Activated CD4-positive, alpha-beta T cell treated with anti-CD3 and anti-CD28 coated beads for 4 hours (primary cell): ENCODE results near the gene RPL18.

Experiments used
- DNase-seq, 2 donors: peaks; one replicate each; pipeline ENCODE4 v3.0.0-alpha.2; 2020

The RPL18 gene

GRCh38 chr19:48629297-48629598, 10.3 kb upstream of the RPL18 start:
- no peak for DNase-seq

GRCh38 chr19:48628486-48629296, 9.7 kb upstream of the RPL18 start:
- no peak for DNase-seq

DNA sequence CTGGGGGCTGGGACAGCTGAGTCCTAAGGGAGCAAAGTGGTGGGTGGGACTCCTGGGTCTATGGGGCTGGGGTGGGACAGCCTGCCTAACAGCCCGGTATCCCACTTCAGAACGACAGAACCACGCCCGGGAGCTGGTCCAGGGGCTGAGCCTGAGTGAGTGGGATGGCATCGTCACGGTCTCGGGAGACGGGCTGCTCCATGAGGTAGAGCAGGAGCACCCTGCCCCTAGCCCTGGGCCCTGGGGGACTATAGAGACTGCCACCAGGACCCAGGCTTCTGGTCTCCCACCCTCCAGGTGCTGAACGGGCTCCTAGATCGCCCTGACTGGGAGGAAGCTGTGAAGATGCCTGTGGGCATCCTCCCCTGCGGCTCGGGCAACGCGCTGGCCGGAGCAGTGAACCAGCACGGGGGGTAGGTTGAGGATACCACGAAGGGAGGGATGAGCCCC, 8.9 kb upstream of the RPL18 start:
- DNase-seq, result no peak

- no peak for DNase-seq
These were observed 8.4 kb upstream of the RPL18 start for GRCh38 chr19:48627201-48627864.

GRCh38 chr19:48625891-48626327, 6.9 kb upstream of the RPL18 start:
- DNase-seq, result no peak

DNA sequence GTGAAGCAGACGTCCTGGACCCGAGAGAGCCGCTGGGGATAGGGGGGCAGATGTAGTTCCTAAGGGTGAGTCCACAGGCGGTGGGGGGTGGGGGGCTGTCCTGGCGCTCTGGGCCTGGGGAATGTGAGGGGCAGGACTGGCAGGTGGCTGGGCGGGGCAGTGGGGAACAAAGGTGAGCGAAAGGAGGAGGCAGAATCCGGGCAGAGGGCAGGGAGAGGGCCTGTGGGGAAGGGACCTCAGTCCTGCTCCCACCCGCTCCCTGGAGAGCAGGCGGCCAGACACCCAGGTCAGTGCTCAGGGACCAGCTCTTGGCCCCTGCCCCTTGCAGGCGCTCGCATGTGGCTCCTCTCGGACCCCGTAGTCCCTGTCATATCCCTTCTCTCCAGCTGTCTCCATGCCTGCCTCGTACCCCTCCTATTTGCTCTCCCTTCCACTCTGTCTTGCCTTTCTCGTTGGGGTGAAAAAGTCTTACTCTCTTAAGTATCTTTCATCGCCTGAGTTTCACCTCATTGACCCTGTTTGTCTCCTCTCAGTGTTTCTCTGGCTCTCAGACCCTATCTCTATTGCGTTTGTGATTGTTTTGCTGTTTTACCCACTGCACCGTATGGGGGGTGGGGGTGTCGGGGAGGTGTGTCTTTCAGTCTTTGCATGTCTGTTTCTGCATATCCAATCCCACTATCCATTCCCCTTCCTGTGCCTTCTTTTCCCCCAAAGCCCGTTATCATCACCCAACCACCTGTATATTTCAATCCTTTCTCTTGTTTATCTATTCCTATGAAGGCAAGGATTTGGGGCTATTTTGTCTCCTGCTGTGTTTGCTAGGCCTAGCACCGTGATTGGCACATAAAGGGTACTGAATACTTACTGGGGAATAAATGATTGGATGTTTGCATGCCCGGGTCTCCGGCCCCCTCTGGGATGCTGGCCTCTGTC, 6.1 kb upstream of the RPL18 start:
- no peak for DNase-seq

DNA sequence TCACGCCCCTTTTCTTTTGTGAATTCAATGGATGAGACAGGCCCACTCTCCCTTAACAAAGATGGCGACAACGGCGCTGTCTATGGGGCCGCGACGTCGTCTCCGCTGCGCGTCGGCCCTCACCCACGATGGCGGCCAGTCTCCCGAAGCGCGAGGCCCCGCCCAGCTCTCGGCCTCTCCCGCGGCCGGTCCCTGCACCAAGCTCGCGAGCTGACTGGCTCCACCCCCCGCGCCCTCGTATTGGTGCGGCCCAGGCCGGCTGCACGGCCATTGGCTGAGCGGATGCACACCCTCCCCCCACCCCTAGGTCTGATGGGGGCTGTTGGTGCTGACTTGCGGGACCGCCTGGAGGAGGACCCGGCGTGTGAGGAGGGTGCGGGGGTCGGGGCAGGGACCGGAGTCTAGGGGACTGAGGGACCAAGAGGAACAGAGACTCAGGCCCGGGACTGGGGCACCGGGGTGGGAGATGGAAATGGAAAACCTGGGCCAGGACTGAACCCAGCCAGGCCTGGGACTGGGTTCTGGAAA, 5.2 kb upstream of the RPL18 start:
- DNase-seq, result peak; percentile 96

- DNase-seq, result no peak
These were observed 4.6 kb upstream of the RPL18 start for GRCh38 chr19:48623556-48624066.

- no peak for DNase-seq
These were observed 961 bp upstream of the RPL18 start for GRCh38 chr19:48619692-48620585.

DNA sequence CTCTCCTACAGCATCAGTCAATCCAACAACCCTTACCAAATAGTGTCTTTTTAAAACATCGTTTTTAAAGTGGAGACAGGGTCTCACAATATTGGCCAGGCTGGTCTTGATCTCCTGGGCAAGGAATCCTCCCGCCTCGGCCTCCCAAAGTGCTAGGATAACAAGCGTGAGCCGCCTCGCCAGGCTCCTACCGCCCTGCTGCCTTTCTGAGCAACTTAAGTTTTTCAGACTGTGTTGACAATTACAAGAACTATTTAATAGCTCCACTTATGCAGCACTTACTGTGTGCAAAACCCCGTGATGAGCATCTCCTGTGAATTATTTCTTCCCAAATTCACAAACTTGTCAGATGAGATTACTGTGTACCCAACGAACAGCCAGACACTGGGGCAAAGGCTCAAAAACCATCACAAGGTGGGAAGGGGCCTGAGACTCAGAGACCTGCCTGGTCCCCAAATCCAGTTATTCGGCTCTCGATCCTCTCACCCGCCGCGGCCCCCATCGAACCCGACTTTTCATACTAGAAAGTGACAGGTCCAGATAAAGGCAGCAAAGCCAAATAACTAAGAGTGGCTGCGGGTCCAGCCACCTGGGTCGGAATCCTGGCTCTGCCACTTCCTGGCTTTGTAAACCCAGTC, 581 bp downstream of the RPL18 start:
- DNase-seq, result no peak

GRCh38 chr19:48617146-48617937, 1.6 kb downstream of the RPL18 start:
- no peak for DNase-seq

- DNase-seq, result no peak
These were observed 2.4 kb downstream of the RPL18 start for GRCh38 chr19:48616491-48617056.

DNA sequence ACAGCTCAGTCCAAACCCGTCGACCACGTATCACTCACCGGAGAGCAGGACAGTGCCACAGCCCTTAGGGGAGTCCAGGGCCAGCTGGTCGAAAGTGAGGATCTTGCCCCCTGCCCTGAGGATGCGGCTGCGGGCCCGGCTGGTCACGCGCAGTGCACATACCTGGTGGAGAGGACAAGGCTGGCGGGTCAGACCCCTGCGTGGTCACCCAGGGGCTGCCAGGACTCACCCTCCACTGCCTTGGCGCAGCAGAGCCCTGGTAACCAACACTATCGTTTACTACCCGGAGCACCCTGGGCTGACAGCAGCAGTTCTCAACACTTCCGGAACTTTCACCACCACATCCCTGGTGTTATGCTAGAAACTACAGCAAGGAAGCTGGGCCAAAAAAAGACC, 2.9 kb downstream of the RPL18 start:
- no peak for DNase-seq

DNA sequence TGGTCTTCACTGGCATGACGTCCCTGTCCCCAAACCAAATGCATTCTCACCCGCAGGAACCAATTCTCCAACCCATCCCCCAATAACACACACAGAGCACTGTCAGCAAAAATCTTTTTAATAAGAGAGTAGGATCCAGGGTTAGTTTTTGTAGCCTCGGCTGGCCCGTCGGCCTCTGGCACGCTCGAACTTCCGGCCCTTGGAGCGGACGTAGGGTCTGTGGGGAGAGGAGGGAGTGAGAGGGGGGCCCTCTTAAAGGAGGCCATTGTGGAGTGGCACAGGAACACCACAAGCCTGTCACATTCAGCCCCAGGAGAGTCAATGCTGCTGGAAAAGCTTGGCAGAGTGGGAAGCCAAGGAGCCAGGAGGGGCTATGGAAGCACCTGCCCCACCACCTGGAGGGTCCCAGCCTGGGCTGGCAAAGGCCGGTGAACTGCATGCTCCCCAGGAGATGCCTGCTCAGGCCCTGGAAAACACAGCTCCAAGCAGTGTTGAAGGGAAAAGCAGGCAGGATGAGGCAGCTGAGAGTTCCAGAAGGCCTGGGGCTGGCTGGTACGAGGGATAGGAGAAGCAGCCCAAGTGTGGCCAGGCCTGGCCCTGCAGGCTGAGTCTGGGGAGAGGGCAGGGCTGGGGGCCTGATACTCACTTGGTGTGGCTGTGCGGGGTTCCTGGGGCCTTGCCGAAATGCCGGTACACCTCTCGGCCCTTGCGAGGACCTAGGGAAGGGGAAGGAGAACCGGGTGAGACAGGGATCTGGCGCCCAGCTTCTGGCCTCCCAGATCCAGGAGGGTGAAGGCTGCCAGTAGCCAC, 3.5 kb downstream of the RPL18 start:
- DNase-seq, result no peak

- no peak for DNase-seq
These were observed 4.3 kb downstream of the RPL18 start, which contains the start of gene FAM83E for GRCh38 chr19:48614436-48615230. Gene FAM83E, minus strand, starts transcription at chr19:48615076. Its CDS starts 1,704 bp downstream, at chr19:48613372.

DNA sequence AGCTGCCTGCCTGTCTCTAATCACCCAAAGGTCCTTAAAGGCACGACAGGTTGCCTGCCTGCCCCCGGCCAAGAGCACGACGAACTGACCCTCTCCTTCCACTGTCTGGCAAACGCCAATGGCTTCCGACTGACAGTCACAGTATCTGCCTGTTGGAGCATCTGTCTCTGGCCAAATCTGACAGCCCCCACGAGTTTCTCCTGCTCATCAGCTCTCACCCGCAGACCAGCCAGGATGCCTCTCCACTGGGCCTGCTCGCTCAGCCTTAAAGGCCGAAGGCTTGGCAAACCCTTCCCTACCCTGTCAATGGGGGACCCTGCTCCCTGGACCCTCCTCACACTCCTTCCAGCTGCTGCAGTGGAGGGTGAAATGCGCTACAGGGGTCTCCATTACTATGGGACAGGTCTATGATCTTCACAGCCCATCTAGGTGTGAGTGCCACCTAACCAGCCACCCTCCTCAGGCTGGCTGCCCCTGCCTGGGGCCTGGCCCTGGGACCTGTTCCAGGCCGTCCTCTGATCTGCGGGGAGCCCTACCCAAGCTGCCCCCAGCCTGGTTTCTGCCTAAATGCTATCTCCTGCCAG, 5.0 kb downstream of the RPL18 start:
- no peak for DNase-seq

- no peak for DNase-seq
These were observed 5.7 kb downstream of the RPL18 start for GRCh38 chr19:48613024-48613851.
